Neural progenitor cell (in vitro differentiated cells): ENCODE data around the gene COPS9. TPM values are rescaled to one million over a fixed set of nuclear protein-coding genes. Genes with fewer than 3 reads are reported as not detected.

ENCODE experiments used
- DNase-seq: peaks from one replicate; pipeline ENCODE4 v3.0.0-alpha.2; 2016; ENCODE audit warnings: low spot score
- H2AFZ ChIP-seq: fragments of 200-600 bp; sonication (generic); replicated peaks from 2 replicates; pipeline ENCODE4 v1.6.1; 2016; ENCODE audit warnings: antibody characterized with exemption
- H3F3A ChIP-seq: fragments of 200-600 bp; sonication (generic); 2 replicates; pipeline ENCODE4 v1.6.1; 2016; ENCODE audit warnings: antibody characterized with exemption, low read depth
- H3K27ac ChIP-seq: fragments of 200-600 bp; sonication (generic); 2 replicates; pipeline ENCODE4 v1.5.1; 2016; ENCODE audit warnings: mild to moderate bottlenecking
- H3K27me3 ChIP-seq: fragments of 200-600 bp; sonication (generic); 2 replicates; pipeline ENCODE4 v1.6.1; 2016; ENCODE audit warnings: mild to moderate bottlenecking, moderate library complexity
- H3K36me3 ChIP-seq: fragments of 200-600 bp; sonication (generic); 2 replicates; pipeline ENCODE4 v1.5.1; 2016
- H3K4me1 ChIP-seq: fragments of 200-600 bp; sonication (generic); 2 replicates; pipeline ENCODE4 v1.6.1; 2016; ENCODE audit warnings: mixed run types
- H3K4me2 ChIP-seq: fragments of 200-600 bp; sonication (generic); 2 replicates; pipeline ENCODE4 v1.6.1; 2016
- H3K4me3 ChIP-seq: fragments of 200-600 bp; sonication (generic); 2 replicates; pipeline ENCODE4 v1.5.1; 2016
- H3K79me2 ChIP-seq: fragments of 200-600 bp; sonication (generic); 2 replicates; pipeline ENCODE4 v1.6.1; 2016; ENCODE audit warnings: low read depth
- H3K9ac ChIP-seq: fragments of 200-600 bp; sonication (generic); 2 replicates; pipeline ENCODE4 v1.6.1; 2016
- H3K9me3 ChIP-seq: fragments of 200-600 bp; sonication (generic); 2 replicates; pipeline ENCODE4 v1.5.1; 2016; ENCODE audit warnings: low read depth
- H4K20me1 ChIP-seq: fragments of 200-600 bp; sonication (generic); 2 replicates; pipeline ENCODE4 v1.6.1; 2016; ENCODE audit warnings: low read depth
- H3K27ac Mint-ChIP-seq: 3 replicates; pipeline ENCODE4 v1.8.0; 2021; ENCODE audit warnings: mixed read lengths
- H3K27me3 Mint-ChIP-seq: 2 replicates; pipeline ENCODE4 v1.8.0; 2022; ENCODE audit warnings: low read depth, mild to moderate bottlenecking, inconsistent platforms, moderate library complexity, mixed read lengths; ENCODE audit not compliant: insufficient read depth
- H3K36me3 Mint-ChIP-seq: 3 replicates; pipeline ENCODE4 v1.8.0; 2021; ENCODE audit warnings: mixed read lengths
- H3K4me1 Mint-ChIP-seq: 3 replicates; pipeline ENCODE4 v1.8.0; 2021; ENCODE audit warnings: mixed read lengths
- H3K4me3 Mint-ChIP-seq: 3 replicates; pipeline ENCODE4 v1.8.0; 2021; ENCODE audit warnings: mild to moderate bottlenecking, moderate library complexity, mixed read lengths
- H3K9me3 Mint-ChIP-seq: 3 replicates; pipeline ENCODE4 v1.8.0; 2020; ENCODE audit warnings: mixed read lengths
- EZH2 ChIP-seq: fragments of 200-600 bp; sonication (generic); IDR thresholded peaks from 2 replicates; pipeline ENCODE4 v1.6.1; 2017; ENCODE audit warnings: antibody characterized with exemption, mild to moderate bottlenecking, moderate library complexity
- EZH2phosphoT487 ChIP-seq: fragments of 200-600 bp; sonication (generic); IDR thresholded peaks from 2 replicates; pipeline ENCODE4 v1.6.1; 2017; ENCODE audit warnings: antibody characterized with exemption
- total RNA-seq: library from RNA; depleted of rRNA; stranded (reverse); fragments of >200 nt; gene quantifications from 2 replicates; pipeline ENCODE4 v1.2.3, GENCODE V29; 2015; ENCODE audit warnings: low replicate concordance
- TF ChIP-seq, protein P1 (sequence below): fragments of 200-600 bp; sonication (generic); IDR thresholded peaks from 2 replicates; pipeline ENCODE4 v1.5.1; 2017; ENCODE audit warnings: antibody characterized with exemption, mild to moderate bottlenecking

Gene COPS9
- total RNA-seq, 1 donor from 2014 or later: 83.9 TPM

DNA sequence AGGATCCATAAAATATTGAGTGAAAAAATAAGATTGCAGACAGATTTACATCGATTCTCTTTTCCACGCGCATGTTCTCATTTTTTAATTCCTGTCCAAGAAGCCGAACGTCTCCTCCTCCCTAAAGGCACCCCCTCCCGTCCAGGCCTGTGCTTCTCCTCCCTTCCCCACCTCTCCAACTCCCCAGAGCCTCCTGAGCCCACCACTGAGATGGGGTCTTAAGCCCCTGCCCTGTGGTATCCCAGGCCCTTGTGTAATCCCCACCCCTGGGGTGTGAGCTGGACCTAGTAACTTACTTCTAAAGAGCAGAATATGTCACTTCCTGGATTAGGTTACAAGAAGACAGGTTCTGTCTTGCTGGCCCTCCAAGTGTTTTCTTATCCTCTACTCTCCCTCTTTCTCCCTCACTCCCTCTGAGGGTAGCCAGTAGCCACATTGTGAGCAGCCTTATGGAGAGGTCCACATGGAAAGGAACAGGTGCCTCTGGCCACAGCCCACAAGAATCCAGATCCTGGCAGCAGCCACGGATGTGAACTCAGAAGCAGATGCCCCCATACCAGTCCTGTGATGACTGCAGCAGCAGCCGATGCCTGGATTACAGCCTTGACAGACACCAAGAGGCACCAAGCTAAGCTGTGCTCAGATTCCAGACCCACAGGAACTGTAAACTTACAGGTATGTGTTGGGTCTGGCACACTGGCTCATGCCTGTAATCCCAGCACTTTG, 44.0 kb upstream of the COPS9 start:
- no peaks in the 10 kb centered on the region for H3K9me3 Mint-ChIP-seq
- Histone ChIP-seq H4K20me1 (no peaks in the 10 kb centered on the region), H3K4me2 (no peak overlapping the region), H3K9me3 (no peaks in the 10 kb centered on the region), H3K79me2 (no peaks in the 10 kb centered on the region), H3K36me3 (no peaks in the 10 kb centered on the region), H3F3A (no peaks in the 10 kb centered on the region), H3K4me3 (no peak overlapping the region), H3K4me1 (peaks cover 2% of the 10 kb centered on the region), H3K9ac (no peak overlapping the region), H3K27ac (no peak overlapping the region), H3K27me3 (peaks cover 6% of the 10 kb centered on the region), H2AFZ (no peak overlapping the region)
- H3K27me3 Mint-ChIP-seq: peaks cover 6% of the 10 kb centered on the region
- H3K4me1 Mint-ChIP-seq: peaks cover 6% of the 10 kb centered on the region
- TF ChIP-seq EZH2phosphoT487 (no peak), EZH2 (no peak)
- TF ChIP-seq, protein P1, sequence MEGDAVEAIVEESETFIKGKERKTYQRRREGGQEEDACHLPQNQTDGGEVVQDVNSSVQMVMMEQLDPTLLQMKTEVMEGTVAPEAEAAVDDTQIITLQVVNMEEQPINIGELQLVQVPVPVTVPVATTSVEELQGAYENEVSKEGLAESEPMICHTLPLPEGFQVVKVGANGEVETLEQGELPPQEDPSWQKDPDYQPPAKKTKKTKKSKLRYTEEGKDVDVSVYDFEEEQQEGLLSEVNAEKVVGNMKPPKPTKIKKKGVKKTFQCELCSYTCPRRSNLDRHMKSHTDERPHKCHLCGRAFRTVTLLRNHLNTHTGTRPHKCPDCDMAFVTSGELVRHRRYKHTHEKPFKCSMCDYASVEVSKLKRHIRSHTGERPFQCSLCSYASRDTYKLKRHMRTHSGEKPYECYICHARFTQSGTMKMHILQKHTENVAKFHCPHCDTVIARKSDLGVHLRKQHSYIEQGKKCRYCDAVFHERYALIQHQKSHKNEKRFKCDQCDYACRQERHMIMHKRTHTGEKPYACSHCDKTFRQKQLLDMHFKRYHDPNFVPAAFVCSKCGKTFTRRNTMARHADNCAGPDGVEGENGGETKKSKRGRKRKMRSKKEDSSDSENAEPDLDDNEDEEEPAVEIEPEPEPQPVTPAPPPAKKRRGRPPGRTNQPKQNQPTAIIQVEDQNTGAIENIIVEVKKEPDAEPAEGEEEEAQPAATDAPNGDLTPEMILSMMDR: no peak
- DNase-seq: no peak
- H3K36me3 Mint-ChIP-seq: no peaks in the 10 kb centered on the region
- H3K4me3 Mint-ChIP-seq: peak overlapping the region; percentile 48
- peak overlapping the region; percentile 78 for H3K27ac Mint-ChIP-seq

DNA sequence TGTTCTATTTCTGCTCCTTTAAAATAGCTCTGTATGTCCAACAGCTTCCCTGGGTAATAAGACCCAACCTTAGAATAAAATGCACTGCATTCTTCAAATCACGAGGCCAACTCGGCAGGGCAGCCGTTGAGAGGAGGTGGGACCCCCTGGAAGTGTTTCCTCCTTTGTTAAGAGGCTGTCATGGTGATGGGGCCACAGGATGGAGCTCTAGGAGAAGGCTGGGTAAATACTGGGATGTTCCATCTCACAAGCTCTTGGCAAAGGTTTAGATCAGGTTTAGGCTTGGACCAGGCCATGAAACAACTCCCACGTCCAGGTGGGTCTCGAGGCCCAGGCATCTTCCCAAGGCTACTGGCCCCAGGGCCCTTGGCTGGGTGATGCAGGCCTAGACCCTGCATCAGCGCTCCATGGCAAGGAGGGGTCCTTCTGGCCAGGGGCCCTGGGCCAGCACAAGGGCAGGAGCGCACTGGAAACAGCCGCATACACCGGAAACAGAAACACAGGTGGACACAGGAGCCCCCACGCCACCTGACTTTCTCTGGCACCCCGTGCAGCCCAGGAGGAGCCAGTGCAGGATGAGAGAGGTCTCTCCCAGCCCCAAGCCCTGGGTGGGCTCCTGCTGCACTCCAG, 43.2 kb upstream of the COPS9 start:
- Histone ChIP-seq H2AFZ (no peak overlapping the region), H3K36me3 (no peaks in the 10 kb centered on the region), H3K9me3 (no peaks in the 10 kb centered on the region), H3K9ac (no peak overlapping the region), H3K4me1 (peaks cover 2% of the 10 kb centered on the region), H3K4me2 (no peak overlapping the region), H3F3A (no peaks in the 10 kb centered on the region), H3K79me2 (no peaks in the 10 kb centered on the region), H3K27me3 (peaks cover 6% of the 10 kb centered on the region), H3K27ac (no peak overlapping the region), H4K20me1 (no peaks in the 10 kb centered on the region), H3K4me3 (no peak overlapping the region)
- H3K4me1 Mint-ChIP-seq: peaks cover 6% of the 10 kb centered on the region
- no peak overlapping the region for H3K4me3 Mint-ChIP-seq
- no peak for DNase-seq
- no peaks in the 10 kb centered on the region for H3K9me3 Mint-ChIP-seq
- no peak for TF ChIP-seq EZH2phosphoT487
- TF ChIP-seq, protein P1: no peak
- TF ChIP-seq EZH2: no peak
- H3K27me3 Mint-ChIP-seq: peaks cover under 1% of the 10 kb centered on the region
- H3K36me3 Mint-ChIP-seq: no peaks in the 10 kb centered on the region
- no peak overlapping the region for H3K27ac Mint-ChIP-seq

DNA sequence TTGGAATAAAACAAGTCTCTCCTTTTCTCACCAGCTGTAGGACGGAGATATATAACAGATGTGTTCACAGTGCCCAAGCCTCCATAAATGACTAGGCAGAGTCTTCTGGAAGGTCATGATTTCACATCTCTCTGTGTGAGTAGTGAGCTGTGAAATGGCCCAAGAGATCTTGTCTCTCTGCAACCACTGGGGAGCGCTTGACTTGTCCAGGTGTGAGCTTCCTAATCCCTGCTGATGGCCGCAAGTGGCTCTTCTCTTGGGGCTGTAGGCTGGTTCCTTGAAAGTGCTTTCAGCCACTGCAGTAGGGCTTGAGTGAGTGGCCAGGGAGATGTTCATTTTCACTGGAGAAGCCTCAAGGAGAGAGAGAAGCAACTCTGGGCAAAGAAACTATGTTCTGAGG, 42.5 kb upstream of the COPS9 start:
- no peak for TF ChIP-seq EZH2phosphoT487
- TF ChIP-seq, protein P1: no peak
- Histone ChIP-seq H3K27me3 (peaks cover 6% of the 10 kb centered on the region), H4K20me1 (no peaks in the 10 kb centered on the region), H3F3A (no peaks in the 10 kb centered on the region), H2AFZ (no peak overlapping the region), H3K36me3 (no peaks in the 10 kb centered on the region), H3K27ac (no peak overlapping the region), H3K4me3 (no peak overlapping the region), H3K4me1 (peaks cover 2% of the 10 kb centered on the region), H3K9ac (no peak overlapping the region), H3K79me2 (no peaks in the 10 kb centered on the region), H3K4me2 (no peak overlapping the region), H3K9me3 (no peaks in the 10 kb centered on the region)
- Mint-ChIP-seq H3K9me3 (no peaks in the 10 kb centered on the region), H3K27ac (no peak overlapping the region), H3K4me3 (no peak overlapping the region), H3K27me3 (no peaks in the 10 kb centered on the region), H3K4me1 (peaks cover 6% of the 10 kb centered on the region), H3K36me3 (no peaks in the 10 kb centered on the region)
- DNase-seq: no peak
